ELF-1 (cell line): ENCODE results near the gene AP3M1.

Source experiments
- DNase-seq: peaks from one replicate; pipeline ENCODE4 v3.0.0-alpha.2; 2016; ENCODE audit warnings: low read depth, low spot score

AP3M1 gene

GRCh38 chr10:74114041-74114448, 36.6 kb downstream of the AP3M1 start:
- DNase-seq = no peak

- DNase-seq = no peak
Measured at GRCh38 chr10:74113546-74113945, 37.1 kb downstream of the AP3M1 start.

- DNase-seq = no peak
Measured at GRCh38 chr10:74111799-74112198, 38.8 kb downstream of the AP3M1 start.

- DNase-seq = no peak
Measured at GRCh38 chr10:74110120-74110519, 40.5 kb downstream of the AP3M1 start.

- DNase-seq = no peak
Measured at GRCh38 chr10:74109452-74109851, 41.2 kb downstream of the AP3M1 start.

- no peak for DNase-seq
Measured at GRCh38 chr10:74107391-74107790, 43.2 kb downstream of the AP3M1 start.

GRCh38 chr10:74104996-74105395, 45.6 kb downstream of the AP3M1 start:
- DNase-seq = no peak

- no peak for DNase-seq
Measured at GRCh38 chr10:74104480-74104879, 46.1 kb downstream of the AP3M1 start.

GRCh38 chr10:74103560-74104258, 46.9 kb downstream of the AP3M1 start:
- DNase-seq = peak; percentile 25

GRCh38 chr10:74099836-74100235, 50.8 kb downstream of the AP3M1 start:
- DNase-seq = no peak

GRCh38 chr10:74099420-74099819, 51.2 kb downstream of the AP3M1 start:
- DNase-seq = no peak

GRCh38 chr10:74097776-74098175, 52.9 kb downstream of the AP3M1 start:
- no peak for DNase-seq

- DNase-seq = no peak
Measured at GRCh38 chr10:74096777-74097176, 53.9 kb downstream of the AP3M1 start.

GRCh38 chr10:74094231-74094630, 56.4 kb downstream of the AP3M1 start:
- DNase-seq = no peak

GRCh38 chr10:74093530-74094164, 57.0 kb downstream of the AP3M1 start:
- DNase-seq = no peak

- no peak for DNase-seq
Measured at GRCh38 chr10:74092372-74092771, 58.3 kb downstream of the AP3M1 start.

GRCh38 chr10:74088722-74089121, 61.9 kb downstream of the AP3M1 start:
- no peak for DNase-seq

GRCh38 chr10:74086317-74086716, 64.3 kb downstream of the AP3M1 start:
- DNase-seq = no peak

GRCh38 chr10:74084955-74085354, 65.7 kb downstream of the AP3M1 start:
- no peak for DNase-seq

GRCh38 chr10:74083304-74083703, 67.3 kb downstream of the AP3M1 start:
- DNase-seq = no peak

- DNase-seq = no peak
Measured at GRCh38 chr10:74081941-74082718, 68.5 kb downstream of the AP3M1 start.

GRCh38 chr10:74081192-74081803, 69.3 kb downstream of the AP3M1 start:
- DNase-seq = peak; percentile 42
